HEK293 (cell line): ENCODE measurements around the gene TSBP1.
A peak's percentile ranks its signal among the peaks of the same experiment; 100 is the strongest.

Source experiments
- CTCF ChIA-PET: fragments of 350-600 bp; formaldehyde crosslinking; extraction: SDS; loops from one replicate; lab custom pipeline; 2021; ENCODE audit warnings: antibody characterized with exemption; lab: Yijun Ruan, JAX
- POLR2A ChIA-PET: fragments of 300-600 bp; formaldehyde crosslinking; extraction: SDS; loops from one replicate; lab custom pipeline; 2020; ENCODE audit warnings: antibody characterized with exemption, inconsistent platforms; lab: Yijun Ruan, JAX
- H3K27ac ChIP-seq: fragments of 200-500 bp; sonication (Bioruptor generic); 2 replicates; pipeline ENCODE4 v1.5.1; 2014; ENCODE audit warnings: low read depth, low read length, control low read depth, inconsistent platforms; ENCODE audit errors: extremely low read depth
- H3K36me3 ChIP-seq, 2 experiments: fragments of 200-500 bp in 1 of 2; sonication (Bioruptor generic) in 1 of 2; 1 replicate in 1 of 2; 2 replicates in 1 of 2; pipeline ENCODE4 v1.5.1; 2014 to 2017; ENCODE audit warnings: inconsistent platforms in 2 of 2, low read length in 2 of 2; ENCODE audit not compliant: control insufficient read depth in 2 of 2, insufficient read depth in 1 of 2
- H3K4me1 ChIP-seq: fragments of 200-500 bp; sonication (Bioruptor generic); 2 replicates; pipeline ENCODE4 v1.5.1; 2014; ENCODE audit warnings: mild to moderate bottlenecking, low read length, inconsistent platforms; ENCODE audit not compliant: control insufficient read depth, insufficient read depth
- H3K4me3 ChIP-seq: 2 replicates; pipeline ENCODE4 v1.5.1; 2011; ENCODE audit warnings: low read depth, mild to moderate bottlenecking, control low read depth, low read length, moderate library complexity
- H3K9me3 ChIP-seq: fragments of 200-500 bp; sonication (Bioruptor generic); 2 replicates; pipeline ENCODE4 v1.5.1; 2014; ENCODE audit warnings: low read depth, low read length, inconsistent platforms; ENCODE audit not compliant: control insufficient read depth, insufficient read depth
- GLI2 ChIP-seq: fragments of 450-650 bp; formaldehyde crosslinking; IDR thresholded peaks from 2 replicates; pipeline ENCODE4; 2017; ENCODE audit warnings: missing biosample characterization, missing genetic modification characterization, low read depth, borderline replicate concordance
- PRDM1 ChIP-seq: fragments of 450-650 bp; formaldehyde crosslinking; IDR thresholded peaks from 2 replicates; pipeline ENCODE4; 2016; ENCODE audit warnings: missing biosample characterization, missing genetic modification characterization
- SCRT1 ChIP-seq: fragments of 450-650 bp; formaldehyde crosslinking; IDR thresholded peaks from 2 replicates; pipeline ENCODE4 v1.5.1; 2016; ENCODE audit warnings: missing biosample characterization, missing genetic modification characterization, borderline replicate concordance
- SCRT2 ChIP-seq: fragments of 450-650 bp; formaldehyde crosslinking; IDR thresholded peaks from 2 replicates; pipeline ENCODE4 v1.5.1; 2016; ENCODE audit warnings: missing biosample characterization, missing genetic modification characterization
- SP2 ChIP-seq: fragments of 450-650 bp; formaldehyde crosslinking; IDR thresholded peaks from 2 replicates; pipeline ENCODE4 v1.5.1; 2016; ENCODE audit warnings: missing biosample characterization, missing genetic modification characterization
- SP7 ChIP-seq: fragments of 450-650 bp; formaldehyde crosslinking; IDR thresholded peaks from 2 replicates; pipeline ENCODE4 v1.5.1; 2016; ENCODE audit warnings: missing biosample characterization, missing genetic modification characterization
- TRIM28 ChIP-seq: IDR thresholded peaks from 2 replicates; pipeline ENCODE4 v1.6.1; 2011; ENCODE audit warnings: low read length, control low read depth, borderline replicate concordance
- ZBTB17 ChIP-seq: fragments of 450-650 bp; formaldehyde crosslinking; IDR thresholded peaks from 2 replicates; pipeline ENCODE4 v1.5.1; 2016; ENCODE audit warnings: missing biosample characterization, missing genetic modification characterization
- ZBTB7A ChIP-seq: fragments of 450-650 bp; formaldehyde crosslinking; IDR thresholded peaks from 2 replicates; pipeline ENCODE4 v1.5.1; 2016; ENCODE audit warnings: low read depth, missing biosample characterization, missing genetic modification characterization
- ZEB2 ChIP-seq: fragments of 450-650 bp; formaldehyde crosslinking; IDR thresholded peaks from 2 replicates; pipeline ENCODE4 v1.5.1; 2016; ENCODE audit warnings: missing biosample characterization, missing genetic modification characterization
- ZFP69B ChIP-seq: fragments of 450-650 bp; formaldehyde crosslinking; IDR thresholded peaks from 2 replicates; pipeline ENCODE4 v1.5.1; 2016; ENCODE audit warnings: missing biosample characterization, missing genetic modification characterization
- ZNF157 ChIP-seq: fragments of 450-650 bp; formaldehyde crosslinking; IDR thresholded peaks from 2 replicates; pipeline ENCODE4 v1.5.1; 2016; ENCODE audit warnings: missing biosample characterization, missing genetic modification characterization
- ZNF2 ChIP-seq: fragments of 450-650 bp; formaldehyde crosslinking; IDR thresholded peaks from 2 replicates; pipeline ENCODE4 v1.5.1; 2016; ENCODE audit warnings: missing biosample characterization, missing genetic modification characterization
- ZNF335 ChIP-seq: fragments of 450-650 bp; formaldehyde crosslinking; conservative IDR thresholded peaks from 2 replicates; pipeline ENCODE4 v1.5.1; 2016; ENCODE audit warnings: missing biosample characterization, missing genetic modification characterization
- ZNF391 ChIP-seq: fragments of 450-650 bp; formaldehyde crosslinking; IDR thresholded peaks from 2 replicates; pipeline ENCODE4 v1.5.1; 2016; ENCODE audit warnings: low read depth, missing biosample characterization, missing genetic modification characterization, borderline replicate concordance
- ZNF510 ChIP-seq: fragments of 450-650 bp; formaldehyde crosslinking; IDR thresholded peaks from 2 replicates; pipeline ENCODE4 v1.5.1; 2018; ENCODE audit warnings: mild to moderate bottlenecking, missing genetic modification characterization, missing biosample characterization; ENCODE audit not compliant: insufficient replicate concordance
- ZNF600 ChIP-seq: fragments of 450-650 bp; formaldehyde crosslinking; IDR thresholded peaks from 2 replicates; pipeline ENCODE4 v1.5.1; 2016; ENCODE audit warnings: missing biosample characterization, missing genetic modification characterization
- ZNF623 ChIP-seq: fragments of 450-650 bp; formaldehyde crosslinking; IDR thresholded peaks from 2 replicates; pipeline ENCODE4 v1.5.1; 2016; ENCODE audit warnings: missing biosample characterization, missing genetic modification characterization
- ZNF654 ChIP-seq: fragments of 450-650 bp; formaldehyde crosslinking; IDR thresholded peaks from 2 replicates; pipeline ENCODE4 v1.5.1; 2016; ENCODE audit warnings: low read depth, missing biosample characterization, missing genetic modification characterization
- TF ChIP-seq, protein P1 (sequence below): fragments of 450-650 bp; formaldehyde crosslinking; IDR thresholded peaks from 2 replicates; pipeline ENCODE4 v1.5.1; 2016; ENCODE audit warnings: missing biosample characterization, missing genetic modification characterization
- TF ChIP-seq, protein P2 (sequence below): fragments of 450-650 bp; formaldehyde crosslinking; IDR thresholded peaks from 2 replicates; pipeline ENCODE4 v1.5.1; 2016; ENCODE audit warnings: missing biosample characterization, missing genetic modification characterization
- TF ChIP-seq, protein P3 (sequence below): fragments of 450-650 bp; formaldehyde crosslinking; IDR thresholded peaks from 2 replicates; pipeline ENCODE4 v1.5.1; 2016; ENCODE audit warnings: missing biosample characterization, missing genetic modification characterization

Gene TSBP1

GRCh38 chr6:32413427-32414047, 41.8 kb upstream of the TSBP1 start:
- TF ChIP-seq ZNF2 (tag by site-specific recombination), result peak; percentile 68; the same call in 1 of the 2 replicates
- 0 out of 2 replicates have a peak, but pooled peaks have one; percentile 13 for TF ChIP-seq SCRT1
- TF ChIP-seq ZBTB7A (tag by site-specific recombination), result 0 out of 2 replicates have a peak, but pooled peaks have one; percentile 43
- TF ChIP-seq, protein P1, sequence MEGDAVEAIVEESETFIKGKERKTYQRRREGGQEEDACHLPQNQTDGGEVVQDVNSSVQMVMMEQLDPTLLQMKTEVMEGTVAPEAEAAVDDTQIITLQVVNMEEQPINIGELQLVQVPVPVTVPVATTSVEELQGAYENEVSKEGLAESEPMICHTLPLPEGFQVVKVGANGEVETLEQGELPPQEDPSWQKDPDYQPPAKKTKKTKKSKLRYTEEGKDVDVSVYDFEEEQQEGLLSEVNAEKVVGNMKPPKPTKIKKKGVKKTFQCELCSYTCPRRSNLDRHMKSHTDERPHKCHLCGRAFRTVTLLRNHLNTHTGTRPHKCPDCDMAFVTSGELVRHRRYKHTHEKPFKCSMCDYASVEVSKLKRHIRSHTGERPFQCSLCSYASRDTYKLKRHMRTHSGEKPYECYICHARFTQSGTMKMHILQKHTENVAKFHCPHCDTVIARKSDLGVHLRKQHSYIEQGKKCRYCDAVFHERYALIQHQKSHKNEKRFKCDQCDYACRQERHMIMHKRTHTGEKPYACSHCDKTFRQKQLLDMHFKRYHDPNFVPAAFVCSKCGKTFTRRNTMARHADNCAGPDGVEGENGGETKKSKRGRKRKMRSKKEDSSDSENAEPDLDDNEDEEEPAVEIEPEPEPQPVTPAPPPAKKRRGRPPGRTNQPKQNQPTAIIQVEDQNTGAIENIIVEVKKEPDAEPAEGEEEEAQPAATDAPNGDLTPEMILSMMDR (tag by site-specific recombination), result peak; percentile 91
- no peak for TF ChIP-seq ZNF157 (tag by site-specific recombination)
- no peak for TF ChIP-seq ZNF510 (tag by site-specific recombination)
- peak; percentile 46 for TF ChIP-seq SP7
- 0 out of 2 replicates have a peak, but pooled peaks have one; percentile 28 for TF ChIP-seq ZFP69B
- TF ChIP-seq ZNF654 (tag by site-specific recombination), result peak; percentile 94
- TF ChIP-seq SCRT2 (tag by site-specific recombination), result peak; percentile 83
- no peak for TF ChIP-seq SP2 (tag by site-specific recombination)
- peak; percentile 72 for TF ChIP-seq ZNF335 (tag by site-specific recombination)
- TF ChIP-seq, protein P2, sequence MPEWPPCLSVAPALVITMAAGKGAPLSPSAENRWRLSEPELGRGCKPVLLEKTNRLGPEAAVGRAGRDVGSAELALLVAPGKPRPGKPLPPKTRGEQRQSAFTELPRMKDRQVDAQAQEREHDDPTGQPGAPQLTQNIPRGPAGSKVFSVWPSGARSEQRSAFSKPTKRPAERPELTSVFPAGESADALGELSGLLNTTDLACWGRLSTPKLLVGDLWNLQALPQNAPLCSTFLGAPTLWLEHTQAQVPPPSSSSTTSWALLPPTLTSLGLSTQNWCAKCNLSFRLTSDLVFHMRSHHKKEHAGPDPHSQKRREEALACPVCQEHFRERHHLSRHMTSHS (tag by site-specific recombination), result no peak
- TF ChIP-seq GLI2, result no peak
- TF ChIP-seq ZEB2 (tag by site-specific recombination), result peak; percentile 65; the same call in 1 of the 2 replicates
- TF ChIP-seq ZNF623 (tag by site-specific recombination), result no peak
- TF ChIP-seq ZNF391, result peak; percentile 31; the same call in 1 of the 2 replicates
- TF ChIP-seq PRDM1 (tag by site-specific recombination), result 0 out of 2 replicates have a peak, but pooled peaks have one; percentile 32
- TF ChIP-seq ZNF600 (tag by site-specific recombination), result peak; percentile 50
- peak; percentile 53; the same call in 1 of the 2 replicates for TF ChIP-seq TRIM28
- TF ChIP-seq, protein P3, sequence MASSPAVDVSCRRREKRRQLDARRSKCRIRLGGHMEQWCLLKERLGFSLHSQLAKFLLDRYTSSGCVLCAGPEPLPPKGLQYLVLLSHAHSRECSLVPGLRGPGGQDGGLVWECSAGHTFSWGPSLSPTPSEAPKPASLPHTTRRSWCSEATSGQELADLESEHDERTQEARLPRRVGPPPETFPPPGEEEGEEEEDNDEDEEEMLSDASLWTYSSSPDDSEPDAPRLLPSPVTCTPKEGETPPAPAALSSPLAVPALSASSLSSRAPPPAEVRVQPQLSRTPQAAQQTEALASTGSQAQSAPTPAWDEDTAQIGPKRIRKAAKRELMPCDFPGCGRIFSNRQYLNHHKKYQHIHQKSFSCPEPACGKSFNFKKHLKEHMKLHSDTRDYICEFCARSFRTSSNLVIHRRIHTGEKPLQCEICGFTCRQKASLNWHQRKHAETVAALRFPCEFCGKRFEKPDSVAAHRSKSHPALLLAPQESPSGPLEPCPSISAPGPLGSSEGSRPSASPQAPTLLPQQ (tag by site-specific recombination), result 0 out of 2 replicates have a peak, but pooled peaks have one; percentile 27
- TF ChIP-seq ZBTB17, result peak; percentile 94
- TF ChIP-seq, all 188 proteins: peak for 16
- Histone ChIP-seq H3K27ac (no peak overlapping the region), H3K36me3 (no peaks in the 10 kb centered on the region), H3K4me3 (no peak overlapping the region), H3K9me3 (no peaks in the 10 kb centered on the region), H3K4me1 (no peaks in the 10 kb centered on the region)
- ChIA-PET CTCF (interaction anchor here (0.5 to 11.0 kb wide), 100 partner anchors 9 to 675 kb away, joined by 3 to 179 read pairs (median 5); partner anchors contain the start of genes HLA-DMA, HLA-DQA1, HLA-DQB1 and HLA-DQB2), POLR2A (no interaction called here)
